ENCODE measurements around the gene PRKAG3.

PRKAG3 gene

GRCh38 chr2:218831378-218831990 lies at the start of gene PRKAG3:
Gene PRKAG3 (minus strand): TSS chr2:218831803.
- no peak for DNase-seq (ENCODE audit: low read depth in 1 of 2, low spot score in 1 of 2)

- no peak for DNase-seq (ENCODE audit: low read depth in 1 of 2, low spot score in 1 of 2)
Measured at GRCh38 chr2:218880859-218881594, 49.4 kb upstream of the PRKAG3 start.

- DNase-seq (ENCODE audit: low read depth in 1 of 2, low spot score in 1 of 2) = peak; percentile 69 to 74
Measured at GRCh38 chr2:218880102-218880858, 48.7 kb upstream of the PRKAG3 start, which contains the start of gene WNT10A. Gene WNT10A (plus strand): TSS chr2:218880852. CDS start chr2:218880996, 144 bp downstream.

GRCh38 chr2:218879776-218880101 lies 48.1 kb upstream of the PRKAG3 start:
- no peak for DNase-seq (ENCODE audit: low read depth in 1 of 2, low spot score in 1 of 2)

- no peak for DNase-seq (ENCODE audit: low read depth in 1 of 2, low spot score in 1 of 2)
Measured at GRCh38 chr2:218878926-218879761, 47.5 kb upstream of the PRKAG3 start.

- DNase-seq (ENCODE audit: low read depth in 1 of 2, low spot score in 1 of 2) = no peak
Measured at GRCh38 chr2:218878486-218878885, 46.9 kb upstream of the PRKAG3 start.

GRCh38 chr2:218877891-218878290 lies 46.3 kb upstream of the PRKAG3 start:
- DNase-seq (ENCODE audit: low read depth in 1 of 2, low spot score in 1 of 2) = no peak

- no peak for DNase-seq (ENCODE audit: low read depth in 1 of 2, low spot score in 1 of 2)
Measured at GRCh38 chr2:218877331-218877730, 45.7 kb upstream of the PRKAG3 start.

GRCh38 chr2:218876562-218877219 lies 45.1 kb upstream of the PRKAG3 start:
- peak; percentile 54 to 59 for DNase-seq (ENCODE audit: low read depth in 1 of 2, low spot score in 1 of 2)

- DNase-seq (ENCODE audit: low read depth in 1 of 2, low spot score in 1 of 2) = no peak
Measured at GRCh38 chr2:218875692-218876246, 44.2 kb upstream of the PRKAG3 start.

- DNase-seq (ENCODE audit: low read depth in 1 of 2, low spot score in 1 of 2) = no peak
Measured at GRCh38 chr2:218873359-218874194, 42.0 kb upstream of the PRKAG3 start.

- DNase-seq (ENCODE audit: low read depth in 1 of 2, low spot score in 1 of 2) = no peak
Measured at GRCh38 chr2:218872645-218873358, 41.2 kb upstream of the PRKAG3 start.

GRCh38 chr2:218871345-218872302 lies 40.0 kb upstream of the PRKAG3 start:
- DNase-seq (ENCODE audit: low read depth in 1 of 2, low spot score in 1 of 2) = no peak

GRCh38 chr2:218870984-218871344 lies 39.4 kb upstream of the PRKAG3 start:
- no peak for DNase-seq (ENCODE audit: low read depth in 1 of 2, low spot score in 1 of 2)

GRCh38 chr2:218869064-218869463 lies 37.5 kb upstream of the PRKAG3 start:
- DNase-seq (ENCODE audit: low read depth in 1 of 2, low spot score in 1 of 2) = no peak

- no peak for DNase-seq (ENCODE audit: low read depth in 1 of 2, low spot score in 1 of 2)
Measured at GRCh38 chr2:218867900-218868299, 36.3 kb upstream of the PRKAG3 start.

GRCh38 chr2:218865999-218866398 lies 34.4 kb upstream of the PRKAG3 start:
- no peak for DNase-seq (ENCODE audit: low read depth in 1 of 2, low spot score in 1 of 2)

GRCh38 chr2:218865396-218865795 lies 33.8 kb upstream of the PRKAG3 start:
- DNase-seq (ENCODE audit: low read depth in 1 of 2, low spot score in 1 of 2) = no peak
